Measurements from ENCODE around the gene SLMAP.

SLMAP gene

GRCh38 chr3:57832486-57832885 lies 76.4 kb downstream of the SLMAP start:
- Histone ChIP-seq H3K36me3 (ENCODE audit: insufficient read depth, low read length) (peaks cover 26% of the 10 kb centered on the region), H4K20me1 (ENCODE audit: insufficient read depth, low read length, poor library complexity, severe bottlenecking) (no peaks in the 10 kb centered on the region), H3K27me3 (ENCODE audit: insufficient read depth, low read length, poor library complexity, severe bottlenecking) (no peaks in the 10 kb centered on the region), H3K4me1 (ENCODE audit: insufficient read depth, low read length, poor library complexity, severe bottlenecking) (no peaks in the 10 kb centered on the region), H3K9ac (ENCODE audit: low read depth, low read length, poor library complexity, severe bottlenecking) (no peak overlapping the region), H3K79me2 (ENCODE audit: insufficient read depth, low read length) (peaks cover 21% of the 10 kb centered on the region), H3K9me3 (ENCODE audit: insufficient read depth, low read depth, low read length) (no peaks in the 10 kb centered on the region), H3K4me3 (ENCODE audit: low read length, poor library complexity, severe bottlenecking) (no peak overlapping the region), H3K4me2 (ENCODE audit: low read depth, low read length, poor library complexity, severe bottlenecking) (no peak overlapping the region), H3K9me2 (replicated peaks; ENCODE audit: low read depth, low read length) (no peaks in the 10 kb centered on the region), H2AFZ (ENCODE audit: low read length) (no peak overlapping the region), H3F3A (ENCODE audit: low read depth) (no peaks in the 10 kb centered on the region)
- TF ChIP-seq EZH2phosphoT487 (IDR thresholded peaks at IDR 0.05; ENCODE audit: borderline replicate concordance): no peak

GRCh38 chr3:57832900-57833313 lies 76.8 kb downstream of the SLMAP start:
- Histone ChIP-seq H3F3A (ENCODE audit: low read depth) (no peaks in the 10 kb centered on the region), H3K36me3 (ENCODE audit: insufficient read depth, low read length) (peaks cover 26% of the 10 kb centered on the region), H3K27me3 (ENCODE audit: insufficient read depth, low read length, poor library complexity, severe bottlenecking) (no peaks in the 10 kb centered on the region), H3K4me2 (ENCODE audit: low read depth, low read length, poor library complexity, severe bottlenecking) (no peak overlapping the region), H3K4me1 (ENCODE audit: insufficient read depth, low read length, poor library complexity, severe bottlenecking) (no peaks in the 10 kb centered on the region), H3K9me2 (replicated peaks; ENCODE audit: low read depth, low read length) (no peaks in the 10 kb centered on the region), H3K4me3 (ENCODE audit: low read length, poor library complexity, severe bottlenecking) (no peak overlapping the region), H3K79me2 (ENCODE audit: insufficient read depth, low read length) (peaks cover 16% of the 10 kb centered on the region), H3K9ac (ENCODE audit: low read depth, low read length, poor library complexity, severe bottlenecking) (no peak overlapping the region), H3K9me3 (ENCODE audit: insufficient read depth, low read depth, low read length) (no peaks in the 10 kb centered on the region), H2AFZ (ENCODE audit: low read length) (no peak overlapping the region), H4K20me1 (ENCODE audit: insufficient read depth, low read length, poor library complexity, severe bottlenecking) (no peaks in the 10 kb centered on the region)
- no peak for TF ChIP-seq EZH2phosphoT487 (IDR thresholded peaks at IDR 0.05; ENCODE audit: borderline replicate concordance)
- no peak for TF ChIP-seq CTCF (conservative IDR thresholded peaks at IDR 0.05; ENCODE audit: low read length)

GRCh38 chr3:57833763-57834162 lies 77.7 kb downstream of the SLMAP start:
- Histone ChIP-seq H3K4me1 (ENCODE audit: insufficient read depth, low read length, poor library complexity, severe bottlenecking) (no peaks in the 10 kb centered on the region), H3K79me2 (ENCODE audit: insufficient read depth, low read length) (peaks cover 9% of the 10 kb centered on the region), H3K9me3 (ENCODE audit: insufficient read depth, low read depth, low read length) (no peaks in the 10 kb centered on the region), H4K20me1 (ENCODE audit: insufficient read depth, low read length, poor library complexity, severe bottlenecking) (no peaks in the 10 kb centered on the region), H2AFZ (ENCODE audit: low read length) (no peak overlapping the region), H3K4me2 (ENCODE audit: low read depth, low read length, poor library complexity, severe bottlenecking) (no peak overlapping the region), H3K4me3 (ENCODE audit: low read length, poor library complexity, severe bottlenecking) (no peak overlapping the region), H3K36me3 (ENCODE audit: insufficient read depth, low read length) (peaks cover 26% of the 10 kb centered on the region), H3F3A (ENCODE audit: low read depth) (no peaks in the 10 kb centered on the region), H3K9me2 (replicated peaks; ENCODE audit: low read depth, low read length) (no peaks in the 10 kb centered on the region), H3K27me3 (ENCODE audit: insufficient read depth, low read length, poor library complexity, severe bottlenecking) (no peaks in the 10 kb centered on the region), H3K9ac (ENCODE audit: low read depth, low read length, poor library complexity, severe bottlenecking) (no peak overlapping the region)
- TF ChIP-seq EZH2phosphoT487 (IDR thresholded peaks at IDR 0.05; ENCODE audit: borderline replicate concordance): no peak
- no peak for TF ChIP-seq CTCF (conservative IDR thresholded peaks at IDR 0.05; ENCODE audit: low read length)

GRCh38 chr3:57837686-57838085 lies 81.6 kb downstream of the SLMAP start:
- TF ChIP-seq CTCF (conservative IDR thresholded peaks at IDR 0.05; ENCODE audit: low read length): no peak
- no peak for TF ChIP-seq EZH2phosphoT487 (IDR thresholded peaks at IDR 0.05; ENCODE audit: borderline replicate concordance)
- Histone ChIP-seq H3K9me2 (replicated peaks; ENCODE audit: low read depth, low read length) (no peaks in the 10 kb centered on the region), H2AFZ (ENCODE audit: low read length) (no peak overlapping the region), H3K9me3 (ENCODE audit: insufficient read depth, low read depth, low read length) (no peaks in the 10 kb centered on the region), H3F3A (ENCODE audit: low read depth) (no peaks in the 10 kb centered on the region), H3K4me1 (ENCODE audit: insufficient read depth, low read length, poor library complexity, severe bottlenecking) (no peaks in the 10 kb centered on the region), H3K4me2 (ENCODE audit: low read depth, low read length, poor library complexity, severe bottlenecking) (no peak overlapping the region), H3K27me3 (ENCODE audit: insufficient read depth, low read length, poor library complexity, severe bottlenecking) (no peaks in the 10 kb centered on the region), H3K36me3 (ENCODE audit: insufficient read depth, low read length) (peaks cover 14% of the 10 kb centered on the region), H3K79me2 (ENCODE audit: insufficient read depth, low read length) (no peaks in the 10 kb centered on the region; the same call in 1 of the 2 replicates), H3K4me3 (ENCODE audit: low read length, poor library complexity, severe bottlenecking) (no peak overlapping the region), H3K9ac (ENCODE audit: low read depth, low read length, poor library complexity, severe bottlenecking) (no peak overlapping the region), H4K20me1 (ENCODE audit: insufficient read depth, low read length, poor library complexity, severe bottlenecking) (no peaks in the 10 kb centered on the region)
